ENCODE results near the gene PLEKHA4.

- TF ChIP-seq HDAC6 (IDR thresholded peaks at IDR 0.05; ENCODE audit: low read depth, low read length): no peak
- TF ChIP-seq NCOR1 (IDR thresholded peaks at IDR 0.05; ENCODE audit: borderline replicate concordance, low read length): no peak
- TF ChIP-seq ZNF530 (CRISPR knock-in tag; IDR thresholded peaks at IDR 0.05; ENCODE audit: low read depth): no peak
- TF ChIP-seq, protein P1, sequence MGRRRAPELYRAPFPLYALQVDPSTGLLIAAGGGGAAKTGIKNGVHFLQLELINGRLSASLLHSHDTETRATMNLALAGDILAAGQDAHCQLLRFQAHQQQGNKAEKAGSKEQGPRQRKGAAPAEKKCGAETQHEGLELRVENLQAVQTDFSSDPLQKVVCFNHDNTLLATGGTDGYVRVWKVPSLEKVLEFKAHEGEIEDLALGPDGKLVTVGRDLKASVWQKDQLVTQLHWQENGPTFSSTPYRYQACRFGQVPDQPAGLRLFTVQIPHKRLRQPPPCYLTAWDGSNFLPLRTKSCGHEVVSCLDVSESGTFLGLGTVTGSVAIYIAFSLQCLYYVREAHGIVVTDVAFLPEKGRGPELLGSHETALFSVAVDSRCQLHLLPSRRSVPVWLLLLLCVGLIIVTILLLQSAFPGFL (CRISPR knock-in tag; IDR thresholded peaks at IDR 0.05): no peak
- TF ChIP-seq DNMT1 (CRISPR knock-in tag; IDR thresholded peaks at IDR 0.05): no peak
Observed at GRCh38 chr19:48797103-48797502, 71.3 kb downstream of the PLEKHA4 start.
